Measurements from ENCODE around the gene CLCN7.

GRCh38 chr16:1464894-1465566 is 9.8 kb downstream of the CLCN7 start:
- no peak for TF ChIP-seq TCF7L2 (IDR thresholded peaks at IDR 0.05; ENCODE audit: borderline replicate concordance, extremely low read depth, insufficient read depth, insufficient read length)
- TF ChIP-seq CTCF (IDR thresholded peaks at IDR 0.05 in 2 of 3, conservative IDR thresholded peaks at IDR 0.05 in 1 of 3; ENCODE audit: borderline replicate concordance in 1 of 3, insufficient read depth in 1 of 3, low read depth in 2 of 3, low read length in 2 of 3) = no peak
- no peak for TF ChIP-seq SP1 (IDR thresholded peaks at IDR 0.05; ENCODE audit: low read depth)
- TF ChIP-seq EZH2 (IDR thresholded peaks at IDR 0.05) = no peak
- TF ChIP-seq POLR2A (IDR thresholded peaks at IDR 0.05; ENCODE audit: borderline replicate concordance, extremely low read depth, insufficient read depth, insufficient read length) = no peak
- TF ChIP-seq ZBTB33 (IDR thresholded peaks at IDR 0.05; ENCODE audit: extremely low read depth, insufficient replicate concordance, low read length) = no peak
